Mesodermal cell (in vitro differentiated cells): ENCODE measurements around the gene ZNF865. TPM values are rescaled to one million over a fixed set of nuclear protein-coding genes. Genes with fewer than 3 reads are reported as not detected.
A peak's percentile ranks its signal among the peaks of the same experiment; 100 is the strongest.
"Not testable (repeated sequence)": the region's sequence is repeated elsewhere in the genome, so short reads cannot be mapped to it uniquely, and the experiment has no call there.

Experiments
- H3K27ac ChIP-seq: 2 replicates; pipeline ENCODE4 v1.7.0; 2013; ENCODE audit warnings: mild to moderate bottlenecking, low read depth, low read length, moderate library complexity; ENCODE audit not compliant: severe bottlenecking
- H3K36me3 ChIP-seq: 2 replicates; pipeline ENCODE4 v1.7.1; 2013; ENCODE audit warnings: mild to moderate bottlenecking, low read length, moderate library complexity; ENCODE audit not compliant: control insufficient read depth, insufficient read depth
- H3K4me1 ChIP-seq: one replicate; pipeline ENCODE4 v1.7.1; 2013; ENCODE audit warnings: mild to moderate bottlenecking, low read length; ENCODE audit not compliant: insufficient read depth, control insufficient read depth, poor library complexity, severe bottlenecking
- H3K4me3 ChIP-seq: 2 replicates; pipeline ENCODE4 v1.7.0; 2013; ENCODE audit warnings: low read length, control low read depth, mild to moderate bottlenecking; ENCODE audit not compliant: insufficient read depth, poor library complexity, severe bottlenecking; ENCODE audit errors: extremely low read depth
- H3K9me3 ChIP-seq: 2 replicates; pipeline ENCODE4 v1.7.1; 2013; ENCODE audit warnings: mild to moderate bottlenecking, low read length, moderate library complexity; ENCODE audit not compliant: control insufficient read depth
- WGBS, 2 experiments: methylation state at CpG; one replicate each; pipeline ENCODE4 v1.1.5; 2013; ENCODE audit warnings: missing lambda C conversion rate in 2 of 2; ENCODE audit not compliant: insufficient coverage in 2 of 2; 5-methylcytosine and 5-hydroxymethylcytosine counted together
- polyA plus RNA-seq, 2 experiments: library from polyadenylated mRNA; stranded (reverse); fragments of 50-300 nt; gene quantifications; one replicate each; pipeline ENCODE4 v1.2.3, GENCODE V29; 2013

Gene ZNF865
- 10.3 TPM for polyA plus RNA-seq (2013, experiment 1 of 2)
- polyA plus RNA-seq (2013, experiment 2 of 2), result 8.9 TPM

GRCh38 chr19:55605637-55606470, at the start of gene ZNF865:
ZNF865 (plus strand) TSS chr19:55605647; CDS start chr19:55613619, 7,972 bp downstream.
- Histone ChIP-seq H3K9me3 (no peaks in the 10 kb centered on the region), H3K36me3 (peaks cover 42% of the 10 kb centered on the region), H3K27ac (peak within 1 kb of the TSS; percentile 94), H3K4me3 (peak within 1 kb of the TSS; percentile 89), H3K4me1 (peaks cover 10% of the 10 kb centered on the region)
- 0 to 2% methylated on average over 21 to 39 of the region's 44 CpGs for WGBS, 2 experiments

- Histone ChIP-seq H3K27ac (no peak overlapping the region), H3K4me1 (no peaks in the 10 kb centered on the region), H3K4me3 (no peak overlapping the region), H3K36me3 (no peaks in the 10 kb centered on the region), H3K9me3 (peaks cover 5% of the 10 kb centered on the region)
- 94% methylated on average over 6 to 7 of the region's 9 CpGs for WGBS, 2 experiments
These were observed 45.8 kb upstream of the ZNF865 start for GRCh38 chr19:55559684-55560083.

GRCh38 chr19:55563261-55563690, 42.2 kb upstream of the ZNF865 start:
- Histone ChIP-seq H3K4me3 (no peak overlapping the region), H3K36me3 (no peaks in the 10 kb centered on the region), H3K9me3 (peaks cover 5% of the 10 kb centered on the region), H3K4me1 (no peaks in the 10 kb centered on the region), H3K27ac (no peak overlapping the region)
- WGBS, 2 experiments, result 82 to 84% methylated on average over 11 to 12 of the region's 12 CpGs

- H3K9me3 ChIP-seq, result no peaks in the 10 kb centered on the region
- no peak overlapping the region for H3K4me3 ChIP-seq
- WGBS, 2 experiments, result 60 to 65% methylated on average over 5 to 7 of the region's 9 CpGs
- H3K36me3 ChIP-seq, result no peaks in the 10 kb centered on the region
- no peak overlapping the region for H3K27ac ChIP-seq
- H3K4me1 ChIP-seq, result no peaks in the 10 kb centered on the region
These were observed 38.6 kb upstream of the ZNF865 start for GRCh38 chr19:55566823-55567222.

DNA sequence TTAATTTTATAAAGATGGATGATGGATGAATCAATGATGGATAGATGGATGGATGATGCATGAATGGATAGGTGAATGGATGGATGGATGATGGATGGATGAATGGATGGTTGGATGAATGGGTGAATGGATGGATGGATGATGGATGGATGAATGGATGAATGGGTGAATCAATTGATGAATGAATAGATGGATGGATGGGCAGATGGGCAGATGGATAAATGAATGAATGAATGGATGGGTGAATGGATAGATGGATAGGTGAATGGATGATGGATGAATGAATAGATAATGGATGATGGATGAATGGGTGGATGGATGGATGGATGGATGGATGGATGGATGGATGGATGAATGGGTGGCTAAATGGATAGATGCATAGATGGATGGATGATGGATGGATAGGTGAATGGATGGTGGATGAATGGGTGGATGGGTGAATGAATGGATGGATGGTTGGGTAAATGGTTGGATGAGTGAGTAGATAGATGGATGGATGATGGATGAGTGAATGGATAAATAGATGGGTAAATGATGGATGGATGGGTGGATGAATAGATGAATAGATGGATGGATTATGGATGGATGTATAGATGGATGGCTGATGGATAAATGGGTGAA, 37.6 kb upstream of the ZNF865 start:
- Histone ChIP-seq H3K9me3 (no peaks in the 10 kb centered on the region), H3K4me3 (no peak overlapping the region), H3K4me1 (no peaks in the 10 kb centered on the region), H3K36me3 (no peaks in the 10 kb centered on the region), H3K27ac (no peak overlapping the region)

DNA sequence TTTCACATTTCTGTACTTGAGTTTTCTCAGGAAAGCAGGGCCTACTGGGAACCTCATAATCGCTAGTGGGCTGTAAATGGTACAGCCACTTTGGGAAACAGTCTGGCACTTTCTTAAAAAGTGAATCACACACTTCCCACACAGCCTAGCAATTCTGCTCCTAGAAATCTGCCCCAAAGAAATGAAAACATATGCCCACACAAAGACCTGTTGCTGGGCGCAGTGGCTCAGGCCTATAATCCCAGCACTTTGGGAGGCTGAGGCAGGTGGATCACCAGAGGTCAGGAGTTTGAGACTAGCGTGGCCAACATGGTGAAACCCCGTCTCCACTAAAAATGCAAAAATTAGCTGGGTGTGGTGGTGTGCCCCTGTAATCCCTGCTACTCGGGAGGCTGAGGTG, 36.0 kb upstream of the ZNF865 start:
- not testable (repeated sequence) for H3K9me3 ChIP-seq, H3K36me3 ChIP-seq, H3K4me1 ChIP-seq, H3K27ac ChIP-seq, H3K4me3 ChIP-seq
- WGBS, 2 experiments, result 86 to 94% methylated on average over 4 to 5 of the region's 5 CpGs

DNA sequence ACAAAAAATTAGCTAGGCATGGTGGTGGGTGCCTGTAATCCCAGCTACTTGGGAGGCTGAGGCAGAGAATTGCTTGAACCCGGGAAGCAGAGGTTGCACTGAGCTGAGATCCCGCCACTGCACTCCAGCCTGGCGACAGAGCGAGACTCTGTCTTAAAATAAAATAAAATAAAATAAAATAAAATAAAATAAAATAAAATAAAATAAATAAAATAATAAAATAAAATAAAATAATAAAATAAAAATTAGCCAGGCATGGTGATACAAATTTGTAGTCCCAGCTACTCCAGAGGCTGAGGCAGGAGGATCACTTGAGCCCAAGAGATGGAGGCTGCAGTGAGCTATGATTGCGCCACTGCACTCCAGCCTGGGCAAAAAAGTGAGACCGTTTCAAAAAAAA, 31.5 kb upstream of the ZNF865 start:
- H3K4me1 ChIP-seq, H3K9me3 ChIP-seq, H3K27ac ChIP-seq, H3K4me3 ChIP-seq: not testable (repeated sequence)
- H3K36me3 ChIP-seq, result peaks cover 26% of the 10 kb centered on the region
- WGBS, 2 experiments, result no CpG with 5 or more reads among the region's 6 CpGs

DNA sequence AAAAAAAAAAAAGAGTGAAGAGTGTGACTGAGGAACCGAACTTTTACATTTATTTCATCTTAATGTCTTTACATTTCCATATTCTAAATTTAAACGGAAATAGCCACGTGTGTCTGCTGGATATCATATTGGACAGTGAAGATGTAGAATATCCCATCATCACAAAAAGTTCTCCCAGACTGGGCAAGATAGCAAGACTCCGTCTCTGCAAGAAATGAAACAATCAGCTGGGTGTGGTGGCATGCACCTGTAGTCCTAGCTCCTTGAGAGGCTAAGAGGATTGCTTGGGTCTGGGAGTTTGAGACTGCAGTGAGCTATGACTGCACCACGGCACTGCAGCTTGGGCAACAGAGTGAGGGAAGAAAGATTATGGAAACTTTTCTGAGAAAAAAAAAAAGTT, 28.7 kb upstream of the ZNF865 start:
- no peaks in the 10 kb centered on the region for H3K4me1 ChIP-seq
- H3K36me3 ChIP-seq, result peaks cover 26% of the 10 kb centered on the region
- no peak overlapping the region for H3K27ac ChIP-seq
- H3K9me3 ChIP-seq, result no peaks in the 10 kb centered on the region
- 95 to 100% methylated on average over 1 to 2 of the region's 5 CpGs for WGBS, 2 experiments
- no peak overlapping the region for H3K4me3 ChIP-seq

GRCh38 chr19:55578031-55578760, 27.3 kb upstream of the ZNF865 start:
- Histone ChIP-seq H3K9me3 (no peaks in the 10 kb centered on the region), H3K4me1 (no peaks in the 10 kb centered on the region), H3K36me3 (peaks cover 26% of the 10 kb centered on the region), H3K4me3 (no peak overlapping the region), H3K27ac (no peak overlapping the region)
- 98% methylated on average over 70 to 77 of the region's 83 CpGs for WGBS, 2 experiments

- Histone ChIP-seq H3K9me3 (no peaks in the 10 kb centered on the region), H3K4me1 (no peaks in the 10 kb centered on the region), H3K4me3 (peak overlapping the region; percentile 97), H3K36me3 (peaks cover 26% of the 10 kb centered on the region), H3K27ac (no peak overlapping the region)
- 94 to 96% methylated on average over 68 to 90 of the region's 90 CpGs for WGBS, 2 experiments
These were observed 26.4 kb upstream of the ZNF865 start for GRCh38 chr19:55578761-55579747.
